ENCODE data around the gene LAMA2. TPM values are rescaled to one million over a fixed set of nuclear protein-coding genes. Genes with fewer than 3 reads are reported as not detected.

Gene LAMA2
- total RNA-seq, 1 experiment from 2014 or later: 0.02 TPM

DNA sequence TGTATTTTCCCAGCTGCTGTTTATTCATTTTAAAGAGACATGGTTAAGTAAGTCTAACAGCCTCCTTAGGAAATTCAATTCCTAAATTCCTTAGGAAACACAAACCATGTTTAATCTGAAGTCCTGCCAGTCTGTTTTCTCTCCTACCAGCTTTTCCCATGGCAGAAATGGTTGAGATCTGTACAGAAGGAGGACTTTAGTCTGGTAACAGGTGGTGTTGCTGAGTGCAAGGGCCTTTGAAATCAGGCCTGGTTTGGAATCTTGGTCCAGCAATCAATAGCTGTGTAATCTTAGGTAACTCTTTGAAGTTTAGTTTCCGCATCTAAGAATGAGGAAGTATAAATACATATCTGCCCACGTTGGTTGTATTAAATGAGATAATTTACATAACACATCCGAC is 232.5 kb downstream of the LAMA2 start:
- Mint-ChIP-seq H3K9me3 (ENCODE audit: unreplicated experiment) (no peaks in the 10 kb centered on the region), H3K27ac (ENCODE audit: unreplicated experiment) (no peak overlapping the region), H3K4me3 (ENCODE audit: unreplicated experiment) (no peak overlapping the region), H3K4me1 (ENCODE audit: low read depth, unreplicated experiment) (no peaks in the 10 kb centered on the region), H3K36me3 (ENCODE audit: insufficient read depth, unreplicated experiment) (no peaks in the 10 kb centered on the region), H3K27me3 (ENCODE audit: insufficient read depth, unreplicated experiment) (peaks cover 8% of the 10 kb centered on the region)
- Histone ChIP-seq H3K4me1 (no peaks in the 10 kb centered on the region), H3K4me3 (ENCODE audit: low read depth, low read length) (no peak overlapping the region), H3K9me3 (no peaks in the 10 kb centered on the region), H3K36me3 (ENCODE audit: control insufficient read depth, insufficient read depth, low read length) (no peaks in the 10 kb centered on the region), H3K27me3 (replicated peaks; ENCODE audit: control insufficient read depth, insufficient read depth, low read length) (no peaks in the 10 kb centered on the region)
- TF ChIP-seq, protein P1, sequence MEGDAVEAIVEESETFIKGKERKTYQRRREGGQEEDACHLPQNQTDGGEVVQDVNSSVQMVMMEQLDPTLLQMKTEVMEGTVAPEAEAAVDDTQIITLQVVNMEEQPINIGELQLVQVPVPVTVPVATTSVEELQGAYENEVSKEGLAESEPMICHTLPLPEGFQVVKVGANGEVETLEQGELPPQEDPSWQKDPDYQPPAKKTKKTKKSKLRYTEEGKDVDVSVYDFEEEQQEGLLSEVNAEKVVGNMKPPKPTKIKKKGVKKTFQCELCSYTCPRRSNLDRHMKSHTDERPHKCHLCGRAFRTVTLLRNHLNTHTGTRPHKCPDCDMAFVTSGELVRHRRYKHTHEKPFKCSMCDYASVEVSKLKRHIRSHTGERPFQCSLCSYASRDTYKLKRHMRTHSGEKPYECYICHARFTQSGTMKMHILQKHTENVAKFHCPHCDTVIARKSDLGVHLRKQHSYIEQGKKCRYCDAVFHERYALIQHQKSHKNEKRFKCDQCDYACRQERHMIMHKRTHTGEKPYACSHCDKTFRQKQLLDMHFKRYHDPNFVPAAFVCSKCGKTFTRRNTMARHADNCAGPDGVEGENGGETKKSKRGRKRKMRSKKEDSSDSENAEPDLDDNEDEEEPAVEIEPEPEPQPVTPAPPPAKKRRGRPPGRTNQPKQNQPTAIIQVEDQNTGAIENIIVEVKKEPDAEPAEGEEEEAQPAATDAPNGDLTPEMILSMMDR (IDR thresholded peaks at IDR 0.05; ENCODE audit: insufficient read depth in 1 of 2, low read depth in 1 of 2, low read length in 1 of 2, severe bottlenecking in 1 of 2, unreplicated experiment in 1 of 2): no peak
- intact Hi-C loops (cut with micrococcal nuclease; ENCODE audit: unreplicated experiment): no loop called here
- ChIA-PET POLR2A (no interaction called here), CTCF (no interaction called here)
- no TSS peak for BruUV-seq (replicated peaks)
- DNase-seq: no peak

- Histone ChIP-seq H3K4me1 (no peaks in the 10 kb centered on the region), H3K9me3 (no peaks in the 10 kb centered on the region), H3K4me3 (ENCODE audit: low read depth, low read length) (no peak overlapping the region), H3K36me3 (ENCODE audit: control insufficient read depth, insufficient read depth, low read length) (no peaks in the 10 kb centered on the region), H3K27me3 (replicated peaks; ENCODE audit: control insufficient read depth, insufficient read depth, low read length) (no peaks in the 10 kb centered on the region)
- ChIA-PET CTCF (no interaction called here), POLR2A (no interaction called here)
- intact Hi-C loops (cut with micrococcal nuclease; ENCODE audit: unreplicated experiment): no loop called here
- BruUV-seq (replicated peaks): no TSS peak
- H3K9me3 Mint-ChIP-seq (ENCODE audit: unreplicated experiment): no peaks in the 10 kb centered on the region
- no peaks in the 10 kb centered on the region for H3K4me1 Mint-ChIP-seq (ENCODE audit: low read depth, unreplicated experiment)
- DNase-seq: no peak
- TF ChIP-seq, protein P1 (IDR thresholded peaks at IDR 0.05; ENCODE audit: insufficient read depth in 1 of 2, low read depth in 1 of 2, low read length in 1 of 2, severe bottlenecking in 1 of 2, unreplicated experiment in 1 of 2): no peak
- peaks cover 8% of the 10 kb centered on the region for H3K27me3 Mint-ChIP-seq (ENCODE audit: insufficient read depth, unreplicated experiment)
- H3K27ac Mint-ChIP-seq (ENCODE audit: unreplicated experiment): no peak overlapping the region
- no peaks in the 10 kb centered on the region for H3K36me3 Mint-ChIP-seq (ENCODE audit: insufficient read depth, unreplicated experiment)
- no peak overlapping the region for H3K4me3 Mint-ChIP-seq (ENCODE audit: unreplicated experiment)
These were observed 234.4 kb downstream of the LAMA2 start for GRCh38 chr6:129117355-129117754.

DNA sequence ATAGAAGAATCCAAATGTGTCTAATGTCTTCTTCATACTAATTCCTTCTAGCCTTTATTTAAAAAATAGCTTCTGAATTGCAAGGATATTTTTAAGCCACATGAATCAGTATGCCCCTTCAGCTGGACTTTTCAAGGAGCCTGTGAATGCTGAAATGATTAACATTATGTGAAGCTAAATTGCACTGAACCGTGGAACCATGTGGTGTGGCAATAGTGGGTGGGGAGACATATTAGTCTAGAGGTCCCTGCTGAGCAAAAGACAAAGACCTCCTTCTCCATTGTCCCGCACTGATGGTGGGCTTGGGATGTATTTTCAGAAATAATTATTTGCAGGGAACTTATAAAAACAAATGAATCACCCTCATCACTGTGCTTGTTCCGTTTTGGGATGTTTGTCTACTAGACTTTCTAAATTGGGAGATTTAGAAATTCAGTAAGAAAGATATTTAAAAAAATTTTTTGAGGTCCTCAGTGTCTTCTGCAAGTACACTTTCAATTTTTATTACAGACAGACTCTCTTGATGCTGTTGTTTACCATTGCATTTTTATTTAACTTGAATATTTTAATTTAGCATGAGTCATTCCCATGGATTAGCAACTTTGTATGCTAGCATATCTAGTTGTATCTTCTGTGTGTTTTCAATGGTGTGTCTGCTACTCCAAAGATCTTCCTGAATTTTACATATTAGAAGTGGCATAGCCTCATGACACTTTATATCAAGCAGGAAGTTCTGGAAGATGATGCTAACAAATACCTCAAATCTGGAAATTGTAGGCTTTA is 238.1 kb downstream of the LAMA2 start:
- Mint-ChIP-seq H3K36me3 (ENCODE audit: insufficient read depth, unreplicated experiment) (no peaks in the 10 kb centered on the region), H3K4me1 (ENCODE audit: low read depth, unreplicated experiment) (no peaks in the 10 kb centered on the region), H3K9me3 (ENCODE audit: unreplicated experiment) (no peaks in the 10 kb centered on the region), H3K27me3 (ENCODE audit: insufficient read depth, unreplicated experiment) (peaks cover 8% of the 10 kb centered on the region), H3K4me3 (ENCODE audit: unreplicated experiment) (no peak overlapping the region), H3K27ac (ENCODE audit: unreplicated experiment) (no peak overlapping the region)
- CTCF ChIA-PET: no interaction called here
- BruUV-seq (replicated peaks): no TSS peak
- intact Hi-C loops (cut with micrococcal nuclease; ENCODE audit: unreplicated experiment): no loop called here
- POLR2A ChIA-PET: no interaction called here
- H3K4me3 ChIP-seq (ENCODE audit: low read depth, low read length): no peak overlapping the region
- no peak for DNase-seq
- TF ChIP-seq, protein P1 (IDR thresholded peaks at IDR 0.05; ENCODE audit: insufficient read depth in 1 of 2, low read depth in 1 of 2, low read length in 1 of 2, severe bottlenecking in 1 of 2, unreplicated experiment in 1 of 2): no peak
- H3K9me3 ChIP-seq: no peaks in the 10 kb centered on the region
- H3K4me1 ChIP-seq: no peaks in the 10 kb centered on the region
- no peaks in the 10 kb centered on the region for H3K27me3 ChIP-seq (replicated peaks; ENCODE audit: control insufficient read depth, insufficient read depth, low read length)
- H3K36me3 ChIP-seq (ENCODE audit: control insufficient read depth, insufficient read depth, low read length): no peaks in the 10 kb centered on the region
